ENCODE data around the gene SLC17A7.
"Not testable (repeated sequence)": the region's sequence is repeated elsewhere in the genome, so short reads cannot be mapped to it uniquely, and the experiment has no call there.

Gene SLC17A7

DNA sequence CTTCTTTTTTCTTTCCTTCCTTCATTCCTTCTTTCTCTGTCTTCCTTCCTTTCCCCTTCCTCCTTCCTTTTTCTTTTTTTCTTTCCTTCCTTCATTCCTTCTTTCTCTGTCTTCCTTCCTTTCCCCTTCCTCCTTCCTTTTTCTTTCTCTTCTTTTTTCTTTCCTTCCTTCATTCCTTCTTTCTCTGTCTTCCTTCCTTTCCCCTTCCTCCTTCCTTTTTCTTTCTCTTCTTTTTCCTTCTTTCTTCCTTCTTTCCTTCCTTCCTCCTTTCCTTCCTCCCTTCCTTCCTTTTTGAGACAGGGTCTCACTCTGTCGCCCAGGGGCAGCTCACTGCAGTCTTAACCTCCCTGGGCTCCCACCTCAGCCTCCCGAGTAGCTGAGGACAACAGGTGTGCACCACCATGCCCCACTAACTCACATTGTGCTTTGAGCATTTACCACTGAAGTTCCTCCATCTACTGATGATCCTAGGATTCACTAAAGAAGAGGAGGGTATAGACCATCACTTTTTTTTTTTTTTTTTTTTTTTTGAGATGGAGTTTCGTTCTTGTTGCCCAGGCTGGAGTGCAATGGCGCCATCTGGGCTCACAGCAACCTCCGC is 2.9 kb upstream of the SLC17A7 start:
- DNase-seq (ENCODE audit: low read depth): not testable (repeated sequence)

DNA sequence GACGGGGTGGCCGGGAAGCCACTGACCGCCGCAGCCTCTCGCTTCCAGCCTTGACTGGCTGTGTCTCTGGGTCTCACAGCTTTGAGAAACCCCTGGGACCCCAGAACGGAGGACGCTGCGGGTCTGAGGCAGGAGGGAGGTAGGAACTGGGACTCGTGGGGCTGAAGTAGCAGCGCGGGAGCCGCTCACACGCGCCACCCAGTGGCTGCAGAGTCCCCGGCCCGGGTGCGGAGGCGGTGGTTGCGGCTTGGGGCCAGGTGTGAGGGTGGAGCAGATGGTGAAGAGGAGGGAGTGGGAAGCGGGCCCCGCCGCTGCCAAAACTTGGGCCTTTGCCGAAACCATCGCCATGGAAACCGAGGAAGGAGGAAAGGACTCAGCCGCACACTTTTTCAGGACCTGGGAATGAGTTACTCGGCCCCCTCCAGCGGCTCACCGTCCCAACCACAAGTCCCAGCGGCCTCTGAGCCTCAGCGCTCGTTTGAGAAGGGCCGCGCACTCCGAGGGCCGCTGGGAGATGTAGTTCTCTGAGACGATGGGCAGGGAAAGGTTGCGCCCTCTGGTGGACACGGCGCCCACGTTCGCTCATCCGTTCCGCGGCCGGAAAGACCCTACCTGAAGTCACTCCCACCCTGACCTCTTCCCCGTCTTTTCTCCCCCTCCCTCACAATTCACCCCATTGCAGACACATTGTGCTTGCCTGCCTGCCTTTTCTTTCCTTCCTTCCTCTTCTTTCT is 2.2 kb upstream of the SLC17A7 start:
- peak; percentile 89 for DNase-seq (ENCODE audit: low read depth)

DNA sequence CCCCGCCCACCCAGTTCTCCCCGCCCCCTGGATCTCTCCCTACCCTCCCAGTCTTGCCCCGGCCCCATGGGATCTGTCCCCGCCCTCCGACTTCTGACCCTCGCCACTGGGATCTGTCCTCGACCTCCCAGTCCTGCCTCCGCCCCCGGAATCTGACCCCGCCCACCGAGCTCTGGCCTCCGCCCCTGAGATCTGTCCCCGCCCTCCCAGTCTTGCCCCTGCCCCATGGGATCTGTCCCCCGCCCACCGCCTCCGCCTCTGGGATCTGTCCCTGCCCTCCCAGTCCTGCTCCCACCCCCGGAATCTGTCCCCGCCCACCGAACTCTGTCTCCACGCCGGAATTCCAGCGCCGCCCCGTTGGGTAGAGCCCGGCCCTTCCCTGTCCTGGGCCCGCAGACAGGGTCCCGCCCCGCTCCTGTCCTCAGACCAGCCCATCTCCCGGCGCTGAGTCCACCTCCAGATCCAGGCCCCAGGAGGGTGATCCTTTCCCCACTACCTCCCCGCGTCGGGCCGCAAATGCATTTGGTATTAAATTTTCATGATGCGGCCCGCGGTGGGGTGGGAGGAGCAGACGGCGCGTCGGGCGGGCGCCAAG is 1.5 kb upstream of the SLC17A7 start:
- DNase-seq (ENCODE audit: low read depth): no peak

DNA sequence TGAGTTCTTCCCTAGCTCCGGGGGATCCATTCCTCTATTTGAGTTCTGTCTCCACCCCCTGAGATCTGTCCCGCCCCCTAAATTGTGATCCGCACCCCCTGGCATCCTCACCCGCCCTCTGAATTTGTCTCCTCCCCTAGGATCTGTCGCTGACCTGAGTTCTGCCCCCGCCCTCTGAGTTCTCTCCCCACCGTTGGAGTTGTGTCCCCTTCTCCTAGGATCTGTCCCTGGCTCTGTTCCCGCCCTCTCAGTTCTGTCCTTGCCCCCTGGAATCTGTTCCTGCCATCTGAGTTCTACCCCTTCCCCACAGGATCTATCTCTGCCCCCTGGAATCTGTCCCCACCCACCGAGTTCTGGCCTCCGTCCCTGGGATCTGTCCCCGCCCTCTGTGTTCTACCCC is 1.0 kb upstream of the SLC17A7 start:
- no peak for DNase-seq (ENCODE audit: low read depth)

DNA sequence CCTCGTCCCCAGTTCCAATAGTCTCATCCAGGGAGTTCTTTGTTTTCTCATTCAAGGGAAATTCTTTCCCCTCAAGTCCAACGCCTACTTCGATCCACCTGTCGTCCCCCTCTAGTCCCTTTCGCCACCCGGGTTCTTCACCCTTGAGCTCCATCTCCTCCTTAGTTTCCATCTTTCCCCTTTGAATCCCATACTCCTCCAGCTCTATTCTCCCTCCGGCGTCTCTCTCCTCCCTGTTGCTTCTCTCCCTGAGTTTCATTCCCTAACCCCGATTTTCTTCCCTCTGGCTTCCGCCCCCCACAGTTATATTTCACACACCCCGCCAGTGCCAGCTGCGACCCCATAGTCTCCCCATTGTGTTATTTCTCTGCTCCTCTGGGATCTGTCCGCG is 628 bp upstream of the SLC17A7 start:
- no peak for DNase-seq (ENCODE audit: low read depth)

DNA sequence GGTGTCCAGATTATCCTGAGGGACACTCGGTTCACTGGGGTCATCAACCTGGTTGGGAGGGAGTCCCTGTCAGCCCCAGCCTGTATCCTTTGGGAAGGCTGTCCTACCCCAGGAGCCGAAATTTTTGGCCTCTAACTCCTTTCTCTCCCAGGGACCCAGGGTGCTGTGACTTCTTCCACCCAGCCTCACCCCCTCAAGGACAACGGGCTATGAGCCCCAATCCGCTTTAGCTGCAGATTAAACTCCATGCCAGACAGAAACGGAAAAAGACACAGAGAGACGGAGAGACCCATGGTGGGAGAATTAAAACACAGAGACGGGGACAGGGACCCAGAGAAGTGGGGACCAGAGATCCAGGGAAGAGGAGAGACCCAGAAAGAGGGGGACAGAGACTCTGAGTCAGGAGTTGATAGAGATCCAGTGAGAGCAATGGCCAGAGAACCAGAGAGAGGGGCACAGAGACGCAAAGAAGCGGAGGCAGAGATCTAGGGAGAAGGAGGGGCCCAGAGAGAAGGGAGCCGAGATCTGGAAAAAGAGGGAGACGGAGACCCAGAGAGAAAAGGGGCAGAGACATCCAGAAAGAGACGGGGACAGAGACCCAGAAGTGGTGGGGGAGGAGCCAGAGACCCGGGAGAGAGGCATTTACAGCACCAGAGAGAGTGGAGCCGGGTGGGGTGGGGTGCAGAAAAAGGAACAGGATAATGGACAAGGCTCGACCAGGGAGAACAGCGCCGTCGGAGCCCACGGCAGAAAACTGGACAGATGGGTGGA is 703 bp downstream of the SLC17A7 start:
- no peak for DNase-seq (ENCODE audit: low read depth)

DNA sequence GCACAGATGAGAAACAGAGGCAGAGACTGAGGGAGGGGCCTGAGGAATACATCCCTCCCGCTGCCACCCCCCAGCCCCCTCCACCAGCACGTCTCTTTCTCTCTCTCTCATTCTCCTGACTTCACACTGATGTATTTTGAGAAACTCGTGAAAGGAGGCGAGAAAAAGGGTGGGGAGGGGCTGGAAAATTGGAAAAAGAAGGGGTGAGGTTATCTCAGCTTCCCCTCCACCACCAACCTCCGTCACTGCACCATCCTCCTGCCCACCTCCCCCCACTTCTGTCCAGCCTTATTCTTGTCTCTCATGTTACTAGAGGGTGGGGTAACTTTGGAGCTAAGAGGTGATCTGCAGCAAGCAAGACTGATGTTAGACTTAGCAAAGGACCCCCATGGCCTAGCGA is 1.5 kb downstream of the SLC17A7 start:
- DNase-seq (ENCODE audit: low read depth): no peak

DNA sequence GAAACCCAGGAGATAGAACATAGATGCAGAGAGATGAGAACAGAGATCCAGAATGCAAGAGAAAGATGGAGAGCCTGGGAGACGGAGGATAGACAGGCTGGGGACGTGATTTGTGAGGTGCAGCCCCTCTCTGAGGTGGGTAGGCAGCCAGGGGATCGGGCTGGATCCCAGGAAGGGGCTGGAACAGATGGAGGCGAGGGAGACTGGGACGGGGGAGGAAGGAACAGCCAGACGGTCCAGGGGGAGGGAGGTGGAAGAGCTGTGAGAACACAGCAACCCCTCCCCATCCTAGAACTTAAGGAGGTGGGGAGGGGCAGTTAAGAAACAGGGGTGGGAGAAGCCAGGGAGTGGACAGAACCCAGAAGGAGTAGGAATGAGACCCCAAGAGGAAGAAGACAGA is 3.1 kb downstream of the SLC17A7 start:
- no peak for DNase-seq (ENCODE audit: low read depth)

DNA sequence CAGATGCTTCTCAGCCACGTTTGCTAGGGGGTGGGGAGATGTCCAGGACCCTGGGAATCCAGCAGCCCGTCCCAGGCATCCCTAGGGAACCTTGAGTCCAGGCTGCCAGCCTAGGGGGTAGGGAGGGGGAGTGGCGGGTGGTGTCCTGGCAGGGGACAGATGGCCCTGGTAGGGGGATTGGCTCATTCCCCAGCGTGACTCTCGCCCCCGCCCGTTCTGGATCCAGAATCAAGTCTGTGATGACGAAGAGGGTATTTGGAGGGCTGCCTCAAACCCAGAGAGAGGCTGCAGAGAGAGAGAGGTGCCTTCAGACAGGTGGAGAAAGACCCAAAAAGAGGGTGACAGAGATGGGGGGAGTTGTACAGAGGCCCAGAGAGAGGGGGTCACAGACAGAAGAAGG is 4.1 kb downstream of the SLC17A7 start:
- DNase-seq (ENCODE audit: low read depth): no peak

DNA sequence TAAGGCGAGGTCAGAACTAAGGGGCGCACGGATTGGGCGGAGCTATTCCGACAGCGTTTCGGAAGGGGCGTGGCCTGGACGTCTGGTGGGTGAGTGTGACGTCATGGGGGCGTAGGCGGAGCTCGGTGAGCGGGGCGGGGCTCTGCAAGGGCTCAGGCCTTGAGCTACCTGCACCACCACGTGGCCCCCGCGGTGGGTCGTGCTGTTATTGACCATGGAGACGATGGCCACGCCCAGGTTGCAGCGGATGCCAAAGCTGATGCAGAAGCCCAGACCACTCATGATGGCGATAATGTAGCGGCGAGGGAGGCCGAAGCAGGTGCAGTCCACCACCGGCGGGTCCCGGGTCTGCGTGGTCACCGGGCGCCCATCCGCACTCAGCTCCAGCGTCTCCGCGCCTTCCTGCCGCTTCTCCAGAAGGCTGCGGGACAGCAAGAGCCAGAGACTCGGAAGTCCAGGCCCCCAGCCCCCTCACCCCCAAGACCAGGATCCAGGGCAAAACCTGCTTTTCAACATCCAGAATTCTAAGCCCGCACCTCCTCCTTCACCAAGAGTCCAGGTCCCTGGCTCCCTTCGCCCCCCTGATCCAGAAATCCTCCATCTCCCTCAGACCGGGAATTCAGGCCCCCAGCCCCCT is 4.8 kb downstream of the SLC17A7 start:
- no peak for DNase-seq (ENCODE audit: low read depth)

DNA sequence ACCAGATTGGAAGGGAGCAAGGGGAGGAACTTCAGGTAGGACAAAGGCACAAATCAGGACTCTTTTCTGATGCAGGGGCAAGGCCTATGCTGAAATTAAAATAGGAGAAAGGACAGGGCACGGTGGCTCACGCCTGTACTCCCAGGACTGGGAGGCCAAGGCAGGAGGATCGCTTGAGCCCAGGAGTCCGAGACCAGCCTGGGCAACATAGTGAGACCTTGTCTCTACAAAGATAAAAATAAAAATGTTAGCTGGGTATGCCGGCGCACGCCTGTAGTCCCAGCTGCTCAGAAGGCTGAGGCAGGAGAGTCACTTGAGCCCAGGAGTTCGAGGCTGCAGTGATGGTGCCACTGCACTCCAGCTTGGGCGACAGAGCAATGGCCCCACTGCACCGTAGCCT is 5.7 kb downstream of the SLC17A7 start:
- DNase-seq (ENCODE audit: low read depth): no peak

DNA sequence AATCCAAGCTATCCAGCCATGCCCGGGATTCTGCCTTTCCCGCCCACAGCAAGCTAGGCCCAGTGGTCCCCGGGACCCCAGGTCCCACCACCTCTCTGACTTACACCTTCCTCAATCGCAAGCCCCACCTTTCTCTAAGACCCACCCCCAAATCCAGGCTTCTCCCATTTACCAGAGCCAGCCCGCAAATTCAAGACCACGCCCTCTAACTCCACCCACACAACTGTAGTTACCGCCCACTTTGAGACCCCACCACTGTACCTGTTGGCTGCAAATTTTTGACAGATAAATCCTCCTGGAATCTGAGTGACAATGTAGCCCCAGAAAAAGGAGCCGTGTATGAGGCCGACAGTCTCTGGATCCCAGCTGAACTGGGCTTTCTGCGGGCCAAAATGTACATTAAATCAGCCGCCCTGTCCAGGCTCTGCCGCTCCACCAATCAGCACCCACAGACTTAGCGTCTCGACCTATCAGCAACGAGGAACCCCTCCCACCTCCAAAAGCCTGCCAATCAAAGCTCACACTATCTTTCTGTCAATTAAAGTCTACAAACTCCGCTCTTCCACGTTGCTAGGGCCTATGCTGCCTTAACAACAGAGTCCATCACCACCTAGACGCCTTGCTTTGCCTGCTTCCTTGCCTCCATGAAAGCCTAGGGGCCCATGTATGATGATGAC is 6.3 kb downstream of the SLC17A7 start:
- no peak for DNase-seq (ENCODE audit: low read depth)

DNA sequence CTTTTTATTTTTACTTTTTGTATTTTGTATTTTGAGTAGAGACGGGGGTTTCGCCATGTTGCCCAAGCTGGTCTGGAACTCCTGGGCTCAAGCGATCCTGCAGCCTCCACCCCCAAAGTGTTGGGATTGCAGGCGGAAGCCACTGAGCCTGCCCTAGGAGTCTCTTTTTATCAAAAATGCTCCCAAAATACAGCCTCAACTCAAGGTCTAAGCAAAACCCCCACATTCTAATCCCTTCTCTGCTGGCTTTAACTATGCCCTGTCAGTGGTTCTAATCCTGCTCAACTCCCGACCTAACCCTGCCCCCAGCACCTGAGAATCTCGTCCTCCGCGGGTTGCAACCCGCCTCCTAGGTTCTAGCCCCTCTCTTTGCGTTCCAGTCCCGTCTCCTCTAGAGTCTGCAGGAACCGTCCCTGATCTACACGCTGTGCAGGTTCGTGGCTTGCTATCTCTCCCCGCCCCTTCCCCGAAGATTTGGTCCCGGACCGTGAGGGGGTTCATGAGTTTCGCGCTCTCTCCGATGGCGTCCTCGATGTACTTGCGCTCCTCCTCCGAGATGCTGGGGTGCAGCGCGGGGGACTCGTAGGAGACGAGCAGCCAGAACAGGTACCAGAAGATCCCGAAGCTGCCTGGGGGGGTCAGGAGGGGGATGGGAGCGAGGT is 8.0 kb downstream of the SLC17A7 start:
- no peak for DNase-seq (ENCODE audit: low read depth)

DNA sequence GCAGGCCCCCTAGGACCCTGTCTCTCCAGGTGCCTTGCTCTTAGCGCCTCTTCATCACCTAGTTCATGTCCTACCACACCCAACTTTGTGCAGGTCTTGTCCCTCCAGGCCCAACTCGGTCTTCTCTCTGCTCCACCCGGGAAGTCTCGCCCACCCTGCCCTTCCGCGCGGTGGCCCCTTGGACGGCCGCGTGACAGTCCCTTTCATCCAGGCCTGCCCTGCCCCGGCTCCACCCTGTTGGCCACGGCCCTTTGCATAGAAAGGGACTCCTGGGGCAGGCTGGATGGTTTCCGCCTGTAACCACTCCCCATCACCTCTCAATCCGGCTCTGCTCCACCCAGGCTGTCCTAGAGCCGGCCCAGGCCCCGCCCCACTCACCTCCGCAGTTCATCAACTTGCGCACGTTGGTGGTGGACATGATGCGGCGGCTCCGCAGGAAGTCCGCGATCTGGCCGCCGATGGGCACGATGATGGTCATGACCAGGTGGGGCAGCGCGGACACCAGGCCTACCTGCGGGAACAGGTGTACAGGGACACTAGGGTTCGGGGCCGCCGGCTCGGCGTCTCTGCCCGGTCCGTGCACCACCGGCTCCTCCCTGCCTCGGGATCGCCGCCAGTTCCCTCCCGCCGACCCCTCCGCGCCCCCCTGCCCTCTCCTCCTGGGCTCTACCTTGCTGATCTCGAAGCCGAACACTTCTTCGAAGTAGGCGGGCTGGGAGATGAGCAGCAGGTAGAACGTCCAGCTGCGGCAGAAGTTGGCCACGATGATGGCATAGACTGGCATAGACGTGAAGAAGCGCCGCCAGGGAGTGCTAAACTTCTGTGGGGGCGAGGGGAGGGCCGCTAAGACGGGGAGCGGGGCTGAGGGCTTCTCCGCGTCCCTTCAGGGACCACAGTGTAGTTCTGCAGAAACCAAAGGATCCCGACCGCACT is 8.9 kb downstream of the SLC17A7 start:
- DNase-seq (ENCODE audit: low read depth): no peak

DNA sequence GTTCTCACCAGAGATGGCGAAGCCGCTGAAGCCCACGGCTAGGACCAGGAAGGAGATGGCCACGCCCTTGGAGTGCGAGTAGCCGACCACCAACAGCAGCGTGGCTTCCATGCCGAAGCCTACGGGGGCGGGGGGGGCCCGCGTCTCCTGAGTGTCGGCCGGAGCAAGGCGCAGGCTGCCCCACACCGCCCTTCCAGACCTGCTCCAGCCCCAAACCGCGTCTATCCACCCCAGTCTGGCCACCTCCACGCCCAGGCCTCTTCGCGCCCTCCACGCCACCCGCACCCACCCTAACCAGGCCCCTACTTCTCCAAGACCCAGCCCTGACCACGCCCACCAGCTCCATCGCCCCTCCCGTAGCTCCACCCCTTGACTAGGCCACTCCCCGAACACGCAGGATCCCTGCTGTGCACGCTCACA is 10.0 kb downstream of the SLC17A7 start:
- DNase-seq (ENCODE audit: low read depth): no peak

DNA sequence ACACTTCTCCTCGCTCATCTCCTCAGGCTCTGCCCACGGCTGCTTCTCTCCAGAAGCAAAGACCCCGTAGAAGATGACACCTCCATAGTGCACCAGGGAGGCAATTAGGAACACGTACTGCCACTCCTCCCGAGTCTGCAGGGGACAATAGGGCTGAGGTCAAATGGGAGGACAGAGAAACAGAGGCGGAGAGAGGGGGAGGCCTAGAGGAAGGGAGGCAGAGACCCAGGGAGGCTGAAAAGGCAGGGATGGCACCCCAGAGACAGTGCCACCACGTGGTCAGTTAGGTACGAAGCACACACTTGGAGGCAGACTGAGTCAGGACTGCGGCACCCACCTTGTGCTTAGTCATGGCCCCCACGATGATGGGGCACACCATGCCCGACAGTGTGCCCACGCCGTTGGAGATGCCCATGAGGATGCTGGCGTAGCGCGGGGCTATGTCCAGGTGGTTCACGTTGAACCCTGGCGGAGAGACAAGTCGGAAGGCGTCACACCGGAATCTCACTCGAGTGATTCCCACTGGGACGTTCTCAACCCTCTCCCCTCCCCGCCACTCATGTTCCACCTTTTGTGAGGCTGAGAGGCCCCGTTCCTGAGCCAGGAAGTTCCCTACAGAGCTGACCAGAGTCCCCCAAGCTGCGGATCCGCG is 10.5 kb downstream of the SLC17A7 start:
- no peak for DNase-seq (ENCODE audit: low read depth)

DNA sequence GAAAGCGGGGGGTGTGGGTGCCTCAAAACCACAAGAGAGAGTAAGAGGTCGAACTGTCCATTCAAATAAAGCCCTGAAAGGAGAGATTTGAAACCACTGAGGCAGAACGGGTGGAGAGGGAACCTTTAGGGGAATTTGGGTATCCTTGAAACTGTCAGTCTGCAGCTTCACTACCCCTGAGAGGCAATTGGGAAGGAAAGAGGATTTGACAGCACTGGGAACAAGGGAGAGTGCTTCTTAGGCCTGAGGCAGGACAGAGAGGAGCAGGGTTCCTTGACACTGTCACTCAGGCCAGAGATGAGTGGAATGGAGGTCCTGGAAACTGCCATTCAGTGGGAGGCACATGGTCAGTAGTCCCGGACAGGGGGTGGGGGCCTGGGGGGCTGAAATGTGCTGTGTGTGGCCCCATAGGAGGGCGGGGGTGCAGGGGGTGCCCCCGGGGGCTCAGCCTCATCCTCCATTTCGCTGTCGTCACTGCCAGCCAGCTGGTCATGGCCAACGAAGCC is 11.1 kb downstream of the SLC17A7 start:
- DNase-seq (ENCODE audit: low read depth): no peak

DNA sequence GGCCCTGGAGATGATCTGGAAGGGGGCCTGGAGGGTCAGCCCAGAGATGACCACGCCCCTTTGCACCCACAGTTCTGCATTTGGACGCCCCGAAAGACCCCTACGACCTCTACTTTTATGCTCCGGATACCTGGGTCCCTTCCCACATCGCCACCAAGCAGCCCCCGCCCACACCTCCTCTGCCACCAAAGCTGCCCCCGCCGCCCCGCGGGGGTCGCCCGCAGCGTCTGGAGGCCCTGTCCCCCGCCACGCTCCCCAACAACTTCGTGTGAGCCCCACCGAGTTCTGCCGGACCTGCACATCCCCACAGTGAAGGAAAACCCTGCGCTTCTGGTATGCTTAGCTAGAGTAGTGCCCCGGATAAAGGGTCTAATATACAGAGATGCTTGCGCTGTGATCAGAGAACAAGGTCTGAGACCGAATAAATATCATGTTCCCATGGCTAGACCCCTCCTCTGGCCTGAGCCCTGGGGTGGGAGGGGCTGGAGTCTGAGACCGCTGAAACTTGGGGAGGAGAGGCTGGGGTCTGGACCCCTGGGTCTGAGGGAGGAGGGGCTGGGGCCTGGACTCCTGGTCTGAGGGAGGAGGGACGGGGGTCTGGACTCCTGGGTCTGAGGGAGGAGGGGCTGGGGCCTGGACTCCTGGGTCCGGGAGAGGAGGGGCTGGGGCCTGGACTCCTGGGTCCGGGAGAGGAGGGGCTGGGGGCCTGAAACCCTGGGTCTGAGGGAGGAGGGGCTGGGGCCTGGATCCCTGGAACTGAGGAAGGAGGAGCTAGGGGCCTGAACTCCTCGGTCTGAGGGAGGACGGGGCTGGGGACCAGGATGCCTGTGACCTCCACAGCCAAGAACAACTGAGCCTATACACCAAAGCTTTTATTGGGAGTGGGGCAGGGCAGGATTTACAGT is 12.5 kb downstream of the SLC17A7 start:
- no peak for DNase-seq (ENCODE audit: low read depth)

All from stimulated activated CD8-positive, alpha-beta memory T cell treated with anti-CD3 and anti-CD28 coated beads, Interleukin-15, amount 100 ng/mL, for 1 hour (primary cell).